NB4 (cell line): ENCODE measurements around the gene UNC119.

Experiments
- DNase-seq: peaks from one replicate; pipeline ENCODE4 v3.0.0; 2010; ENCODE audit warnings: low read depth
- H3K4me3 ChIP-seq: one replicate; pipeline ENCODE4 v1.5.1; 2011; ENCODE audit warnings: mild to moderate bottlenecking, low read depth, low read length, moderate library complexity
- CTCF ChIP-seq: IDR thresholded peaks from one replicate; pipeline ENCODE4 v1.5.1; 2012; ENCODE audit warnings: low read depth, low read length
- MAX ChIP-seq: IDR thresholded peaks from 2 replicates; pipeline ENCODE4 v1.6.1; 2011; ENCODE audit warnings: low read depth, low read length
- MYC ChIP-seq: IDR thresholded peaks from 2 replicates; pipeline ENCODE4 v1.6.1; 2011; ENCODE audit warnings: low read depth, low read length
- POLR2A ChIP-seq: IDR thresholded peaks from 2 replicates; pipeline ENCODE4 v1.6.1; 2011; ENCODE audit warnings: mild to moderate bottlenecking; ENCODE audit not compliant: insufficient read length; ENCODE audit errors: extremely low read depth

The UNC119 gene

GRCh38 chr17:28521311-28522085 lies 30.9 kb downstream of the UNC119 start:
- TF ChIP-seq POLR2A (no peak), CTCF (no peak), MAX (no peak), MYC (no peak)
- no peak for DNase-seq
- no peak overlapping the region for H3K4me3 ChIP-seq

- H3K4me3 ChIP-seq = no peak overlapping the region
- DNase-seq = no peak
- TF ChIP-seq MYC (no peak), CTCF (no peak), POLR2A (no peak), MAX (no peak)
Measured at GRCh38 chr17:28520687-28521086, 31.7 kb downstream of the UNC119 start.

GRCh38 chr17:28519236-28519635 lies 33.2 kb downstream of the UNC119 start:
- H3K4me3 ChIP-seq = no peak overlapping the region
- TF ChIP-seq POLR2A (no peak), MYC (no peak), CTCF (no peak), MAX (no peak)
- no peak for DNase-seq

GRCh38 chr17:28518578-28518977 lies 33.8 kb downstream of the UNC119 start:
- TF ChIP-seq CTCF (no peak), MYC (no peak), POLR2A (no peak), MAX (no peak)
- no peak for DNase-seq
- no peak overlapping the region for H3K4me3 ChIP-seq

- DNase-seq = peak; percentile 47
- no peak overlapping the region for H3K4me3 ChIP-seq
- TF ChIP-seq MAX (no peak), MYC (no peak)
Measured at GRCh38 chr17:28518132-28518531, 34.3 kb downstream of the UNC119 start.

- DNase-seq = no peak
- H3K4me3 ChIP-seq = no peak overlapping the region
- TF ChIP-seq POLR2A (no peak), MAX (no peak), CTCF (no peak), MYC (no peak)
Measured at GRCh38 chr17:28515518-28515917, 36.9 kb downstream of the UNC119 start.
